ENCODE data around the gene GATA2.

- TF ChIP-seq CTCF (IDR thresholded peaks at IDR 0.05) = no peak
- no peak for TF ChIP-seq EP300 (IDR thresholded peaks at IDR 0.05)
These were observed 10.8 kb downstream of the GATA2 start for GRCh38 chr3:128482175-128482574.

All from gastroesophageal sphincter (tissue), 3 donors.